HG02798 (cell line): ENCODE results near the gene MYOCOS.
"Not testable (repeated sequence)": the region's sequence is repeated elsewhere in the genome, so short reads cannot be mapped to it uniquely, and the experiment has no call there.

ENCODE experiments used
- ATAC-seq: cut with Tn5 transposase; IDR thresholded peaks from one replicate; pipeline ENCODE4 v1.9.1; 2021; ENCODE audit warnings: mild to moderate bottlenecking; ENCODE audit not compliant: unreplicated experiment, poor library complexity

MYOCOS gene

GRCh38 chr1:171656206-171656605, 34.2 kb downstream of the MYOCOS start:
- ATAC-seq, result not testable (repeated sequence)

- ATAC-seq, result no peak
Observed at GRCh38 chr1:171661076-171661650, 39.1 kb downstream of the MYOCOS start.

- ATAC-seq, result no peak
Observed at GRCh38 chr1:171663036-171663853, 41.2 kb downstream of the MYOCOS start.

GRCh38 chr1:171663854-171664575, 42.0 kb downstream of the MYOCOS start:
- ATAC-seq, result no peak

GRCh38 chr1:171664976-171665375, 42.9 kb downstream of the MYOCOS start:
- no peak for ATAC-seq

GRCh38 chr1:171666114-171666769, 44.2 kb downstream of the MYOCOS start:
- no peak for ATAC-seq

GRCh38 chr1:171668372-171668771, 46.3 kb downstream of the MYOCOS start:
- no peak for ATAC-seq

GRCh38 chr1:171670739-171671138, 48.7 kb downstream of the MYOCOS start:
- no peak for ATAC-seq

GRCh38 chr1:171674431-171675405, 52.7 kb downstream of the MYOCOS start:
- ATAC-seq, result no peak
